ENCODE measurements around the gene PRUNE2.

Gene PRUNE2

DNA sequence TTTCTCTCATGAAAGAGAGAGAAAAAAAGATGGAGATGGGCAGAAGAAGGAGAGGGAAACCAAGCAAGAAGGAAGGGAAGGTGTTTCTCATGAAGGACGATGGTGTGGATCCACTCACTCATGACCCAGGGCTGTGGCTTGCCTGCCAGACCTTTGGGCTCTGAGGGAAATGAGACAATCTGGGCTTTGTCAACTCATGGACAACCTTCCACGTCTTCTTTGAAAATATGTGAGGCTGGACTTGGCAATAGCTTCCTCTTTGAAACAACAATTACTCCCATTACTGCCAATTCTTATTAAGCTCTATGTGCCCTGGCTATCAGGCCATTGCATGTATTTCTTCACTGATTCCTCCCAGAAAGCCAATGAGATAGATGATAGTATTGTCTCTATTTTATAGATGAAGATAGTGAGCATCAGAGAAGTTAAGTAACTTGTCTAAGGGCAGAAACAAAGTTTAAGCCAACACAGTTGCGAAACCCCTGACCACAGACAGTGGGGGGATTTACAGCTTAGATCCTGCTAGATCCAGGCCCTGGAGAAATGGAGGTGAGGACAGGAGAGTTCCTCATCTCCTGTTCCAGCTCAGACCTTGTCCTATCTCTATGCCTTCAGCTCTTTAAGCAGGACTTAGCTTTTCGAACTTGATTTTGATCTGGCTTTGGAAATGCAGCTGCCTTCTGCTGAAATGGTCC lies 314.5 kb downstream of the PRUNE2 start:
- DNase-seq = no peak

DNA sequence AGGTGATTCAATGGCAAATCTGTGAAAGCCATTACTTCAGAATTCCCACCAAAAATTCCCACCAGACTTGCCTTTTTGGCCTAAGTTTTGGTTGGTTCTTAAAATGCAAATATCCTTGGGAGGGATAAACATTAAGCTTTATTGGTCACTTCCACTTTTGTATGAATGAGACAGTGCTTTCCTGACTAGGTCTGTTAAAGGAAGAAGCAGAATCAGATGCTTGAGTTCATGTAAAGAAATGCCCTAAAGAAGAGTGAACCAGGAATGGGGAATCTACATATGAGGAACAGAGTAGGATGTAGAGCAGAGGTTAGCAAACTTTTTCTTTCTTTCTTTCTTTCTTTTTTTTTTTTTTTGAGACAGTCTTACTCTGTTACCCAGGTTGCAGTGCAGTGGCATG lies 317.6 kb downstream of the PRUNE2 start:
- DNase-seq = no peak

DNA sequence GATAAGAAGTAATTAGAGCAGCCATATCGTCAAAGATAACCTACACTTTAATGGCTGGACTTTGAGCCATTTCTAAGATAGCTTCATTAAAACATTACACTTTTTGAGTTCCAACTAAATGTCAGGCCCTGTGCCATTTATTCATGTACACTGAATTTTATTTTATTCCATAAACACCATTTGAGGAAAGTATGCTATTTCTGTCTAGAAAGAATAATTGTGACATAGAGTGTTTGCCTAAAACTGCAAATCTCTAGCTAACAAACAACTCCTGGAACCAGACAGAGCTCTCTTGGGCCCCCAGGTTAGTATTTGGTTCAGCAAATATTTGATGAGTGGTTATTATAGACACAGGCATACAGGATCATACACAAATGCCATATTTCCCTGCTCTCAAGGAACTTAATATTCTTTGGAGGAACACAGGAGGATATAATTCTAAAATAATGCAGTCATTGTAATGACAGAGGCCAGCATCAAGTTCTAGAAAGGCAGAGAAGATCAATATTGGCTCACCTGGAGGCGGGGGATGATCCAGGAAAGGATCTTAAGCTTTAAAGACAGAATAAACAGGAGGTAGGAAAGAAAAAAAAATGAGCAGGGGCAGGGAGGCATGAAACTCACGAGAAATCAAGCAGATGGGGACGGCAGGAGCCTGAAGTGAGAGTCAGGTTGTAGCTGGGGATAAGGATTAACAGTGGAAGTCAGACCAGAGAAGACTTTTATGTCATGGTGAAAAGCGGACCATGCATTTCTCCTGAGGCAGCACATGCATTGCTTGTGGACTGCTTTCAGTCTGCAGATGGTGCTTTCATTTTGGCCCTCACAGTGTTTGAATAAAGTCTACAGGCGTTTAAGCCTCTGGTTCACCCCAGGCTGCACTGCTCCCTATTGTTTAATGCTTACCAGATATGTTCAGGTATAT lies 319.3 kb downstream of the PRUNE2 start:
- DNase-seq = no peak

DNA sequence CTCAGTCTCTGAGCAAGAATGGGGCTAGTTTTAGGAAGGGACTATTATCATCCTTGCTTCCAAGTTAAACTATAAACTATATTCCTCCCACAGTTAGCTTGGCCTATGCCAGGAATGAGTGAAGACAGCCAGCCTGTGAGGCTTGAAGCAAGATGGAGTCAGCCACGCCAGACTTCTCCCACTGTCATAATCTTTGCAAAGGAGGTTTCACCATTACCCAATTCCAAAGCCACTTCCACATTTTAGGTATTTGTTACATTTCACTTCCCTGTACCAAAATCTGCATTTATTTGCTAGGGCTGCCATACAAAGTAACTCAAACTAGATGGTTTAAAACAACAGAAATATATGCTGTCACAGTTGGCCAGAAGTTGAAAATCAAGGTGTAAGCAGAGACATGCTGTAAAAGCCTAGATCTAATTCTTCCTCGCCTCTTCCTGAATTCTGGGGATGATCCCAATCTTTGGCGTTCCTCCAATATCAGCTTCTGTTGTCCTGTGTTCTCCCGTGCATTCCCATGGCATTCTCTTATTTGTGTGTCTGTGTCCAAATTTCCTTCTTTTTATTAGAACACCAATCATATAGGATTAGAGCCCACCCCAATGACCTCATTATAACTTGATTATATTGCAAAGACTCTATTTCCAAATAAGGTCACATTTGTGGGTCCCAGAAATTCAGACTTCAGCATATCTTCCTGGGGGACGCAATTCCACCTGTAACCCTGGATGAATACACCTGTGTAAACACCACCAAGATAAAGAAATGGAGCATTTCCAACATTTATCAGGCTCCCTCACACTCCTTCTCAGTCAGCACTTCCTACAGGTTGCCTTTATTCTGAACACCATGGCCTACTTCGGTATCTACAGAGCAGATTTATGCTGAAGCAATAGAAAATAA lies 320.2 kb downstream of the PRUNE2 start:
- no peak for DNase-seq

DNA sequence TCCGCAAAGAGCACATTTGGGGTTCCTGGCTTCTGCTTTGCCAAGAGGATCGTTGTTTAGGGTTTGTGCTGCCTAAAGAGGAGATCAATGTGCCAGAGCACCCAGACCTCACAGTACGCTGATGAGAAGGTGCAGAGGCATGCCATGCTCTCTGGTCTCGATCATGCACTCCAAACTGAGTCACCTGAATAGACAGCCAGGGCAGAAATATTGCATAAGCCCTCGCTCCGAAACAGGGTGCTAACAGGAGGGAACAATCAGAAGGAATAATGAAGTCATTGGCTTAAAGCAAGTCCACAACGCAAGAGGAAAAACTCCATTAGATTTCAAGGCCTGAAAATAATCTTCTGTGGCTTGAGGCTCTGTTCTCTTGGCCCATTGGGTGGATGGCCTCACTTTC lies 322.7 kb downstream of the PRUNE2 start:
- no peak for DNase-seq

DNA sequence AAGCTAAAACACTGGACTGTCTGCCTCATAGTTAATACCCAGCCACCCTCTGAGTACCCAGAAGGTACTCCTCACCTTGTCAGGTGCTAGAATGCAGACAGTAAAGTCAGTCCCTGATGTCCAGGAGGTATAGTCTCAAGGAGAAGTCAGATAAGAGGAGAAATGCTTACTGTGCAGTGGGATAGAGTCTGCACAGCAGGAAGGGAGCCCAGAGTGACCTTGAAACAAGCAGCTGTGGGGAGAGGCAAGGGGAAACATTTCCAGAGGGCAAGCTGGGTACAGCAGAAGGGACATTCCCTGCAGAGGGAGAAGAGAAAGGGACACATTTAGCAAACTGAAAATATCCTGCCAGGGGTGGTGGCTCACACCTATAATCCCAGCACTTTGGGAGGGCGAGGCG lies 324.2 kb downstream of the PRUNE2 start:
- no peak for DNase-seq

DNA sequence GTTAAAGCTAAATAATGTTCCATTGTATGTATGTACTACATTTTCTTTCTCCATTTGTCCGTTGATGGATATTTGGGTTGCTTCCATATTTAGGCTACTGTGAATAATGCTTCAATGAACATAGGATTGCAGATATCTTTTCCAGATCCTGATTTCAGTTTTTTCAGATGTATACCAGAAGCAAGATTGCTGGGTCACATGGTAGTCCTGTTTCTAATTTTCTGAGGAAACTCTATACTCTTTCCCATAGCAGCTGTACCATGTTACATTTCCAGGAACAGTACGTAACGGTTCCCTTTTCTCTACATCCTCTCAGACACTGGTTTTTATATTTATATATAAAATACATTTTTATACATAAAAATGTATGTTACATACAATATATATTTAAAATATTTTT lies 325.1 kb downstream of the PRUNE2 start:
- DNase-seq = no peak

DNA sequence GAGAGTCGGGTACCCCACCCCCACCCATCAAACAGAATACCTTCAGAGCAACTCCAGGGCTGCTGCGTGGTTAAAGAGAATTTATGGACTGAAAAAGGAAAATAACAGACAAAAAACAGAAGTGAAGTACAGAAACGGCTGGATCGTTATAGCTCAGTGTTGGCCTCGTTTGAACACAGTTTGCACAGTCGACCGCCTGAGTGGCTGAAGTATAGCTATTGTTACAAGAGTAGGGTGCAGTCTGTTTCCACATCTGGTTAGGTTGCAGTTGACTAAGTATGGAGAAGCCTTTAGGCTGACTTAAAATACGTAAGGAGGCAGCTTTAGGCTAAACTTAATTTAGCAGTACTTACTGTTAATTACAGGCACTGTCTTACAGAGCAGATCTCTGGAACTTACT lies 325.7 kb downstream of the PRUNE2 start:
- DNase-seq = no peak

DNA sequence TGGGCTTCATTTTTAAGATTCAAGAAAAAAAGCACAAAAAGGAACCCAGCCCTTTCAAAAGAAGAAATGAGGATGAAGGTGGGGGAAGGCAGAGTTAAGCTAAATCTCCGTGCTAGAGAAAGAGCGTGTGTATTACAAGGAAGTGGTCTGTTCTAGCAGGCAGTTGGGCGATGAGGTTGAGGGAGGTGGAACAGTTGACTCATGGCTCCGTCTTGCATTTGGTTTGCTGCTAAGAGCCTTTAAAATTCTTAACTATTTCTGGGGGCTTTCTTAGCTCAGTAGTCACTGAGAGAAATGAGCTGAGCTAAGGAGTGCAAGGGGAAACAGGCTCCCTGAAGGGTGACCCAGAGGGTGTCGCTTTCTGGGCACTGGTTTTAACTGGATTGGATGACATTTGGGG lies 329.6 kb downstream of the PRUNE2 start:
- DNase-seq = peak; percentile 3 to 37

DNA sequence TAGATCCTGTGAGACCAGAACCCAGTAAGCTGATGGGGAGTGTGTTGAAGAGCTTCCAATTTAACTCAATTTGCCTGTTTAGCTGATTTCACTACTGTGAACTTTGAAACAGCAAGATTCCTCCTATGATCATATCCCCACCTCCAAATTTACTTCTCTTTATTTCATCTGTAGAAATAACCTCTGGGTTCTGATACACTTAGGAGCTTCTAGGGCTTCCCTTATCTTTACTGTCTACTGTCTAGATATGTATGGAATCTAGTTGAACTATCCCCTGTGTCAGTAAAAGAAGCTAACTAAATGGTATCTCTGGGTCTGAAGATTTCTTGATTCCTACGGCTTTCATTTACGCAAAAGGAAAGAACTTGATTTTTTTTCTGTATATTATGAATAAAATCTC lies 330.2 kb downstream of the PRUNE2 start:
- no peak for DNase-seq

DNA sequence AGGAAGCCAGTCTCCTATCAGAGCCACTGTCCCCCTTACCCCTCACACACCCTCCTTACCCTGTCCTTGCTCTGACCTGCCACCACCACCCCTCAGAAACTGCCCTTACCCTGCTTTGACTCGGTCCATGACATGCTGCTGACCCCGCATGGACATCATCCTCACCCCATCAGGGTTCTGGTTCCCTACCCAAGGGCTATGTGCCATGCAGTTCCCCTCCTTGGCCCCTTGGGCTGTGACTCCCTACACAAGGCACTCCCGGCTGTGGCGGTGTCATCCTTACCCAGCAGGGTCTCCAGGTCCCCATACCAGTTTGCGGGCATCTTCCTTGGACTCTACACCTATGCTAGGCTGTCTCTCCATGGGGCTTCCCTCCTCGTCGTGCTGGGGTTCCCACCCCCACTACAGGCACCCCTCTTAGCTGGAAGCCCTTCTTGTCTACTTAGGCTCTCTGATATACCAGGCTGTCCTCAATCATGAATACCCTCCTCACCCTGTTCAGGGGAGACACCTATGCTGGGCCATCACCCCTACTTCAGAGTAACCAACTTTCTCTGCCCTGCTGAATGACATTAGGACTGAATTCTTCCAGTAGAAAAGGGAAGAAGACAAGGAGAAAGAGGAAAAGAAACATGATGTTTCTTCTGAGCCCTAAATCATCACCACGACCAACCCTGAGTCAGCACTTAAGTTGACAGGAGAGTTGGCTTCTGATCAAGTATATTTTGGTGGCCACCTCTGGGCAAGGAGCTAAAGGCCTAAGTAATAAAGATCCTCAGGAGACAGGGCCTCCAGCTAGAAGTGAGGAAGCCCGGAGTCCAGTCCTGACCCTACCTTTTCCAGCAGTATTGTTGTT lies 331.8 kb downstream of the PRUNE2 start:
- DNase-seq = no peak

DNA sequence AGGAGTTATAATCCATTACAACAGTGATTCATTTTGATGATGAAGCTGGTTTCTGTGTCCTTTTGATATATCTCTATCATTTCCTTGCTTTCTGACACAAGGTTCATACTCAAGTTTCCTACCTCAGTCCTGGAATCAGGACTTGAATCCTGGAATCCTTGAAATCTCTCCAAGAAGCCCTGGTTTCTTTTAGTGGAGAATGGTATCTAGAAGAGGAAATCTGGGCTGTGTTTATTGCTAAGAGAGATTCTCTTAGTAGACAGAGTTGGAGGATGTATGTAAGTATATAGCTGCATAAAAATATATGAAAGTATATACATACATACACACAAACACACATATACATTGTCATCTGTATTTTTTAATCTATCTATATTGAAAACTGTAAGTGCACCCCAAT lies 332.5 kb downstream of the PRUNE2 start:
- DNase-seq = no peak

DNA sequence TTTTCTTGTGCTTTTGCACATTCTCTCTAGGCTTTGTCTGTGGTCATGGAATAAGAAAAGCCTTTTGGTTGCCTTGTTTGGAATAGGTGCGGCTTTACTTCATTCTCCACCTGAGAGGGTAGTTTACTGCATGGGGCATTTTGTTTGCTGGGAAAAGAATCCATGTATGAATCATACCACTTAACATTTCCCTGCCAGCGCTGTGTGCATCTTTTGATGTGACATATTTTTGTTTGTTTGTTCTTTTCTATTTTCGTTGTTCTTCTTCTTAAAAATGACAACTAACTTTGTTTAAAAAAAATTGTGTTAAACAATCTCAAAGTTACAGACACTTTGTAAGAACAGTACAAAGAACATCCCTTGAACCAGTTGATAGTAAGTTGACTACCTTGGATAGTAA lies 333.8 kb downstream of the PRUNE2 start:
- no peak for DNase-seq

DNA sequence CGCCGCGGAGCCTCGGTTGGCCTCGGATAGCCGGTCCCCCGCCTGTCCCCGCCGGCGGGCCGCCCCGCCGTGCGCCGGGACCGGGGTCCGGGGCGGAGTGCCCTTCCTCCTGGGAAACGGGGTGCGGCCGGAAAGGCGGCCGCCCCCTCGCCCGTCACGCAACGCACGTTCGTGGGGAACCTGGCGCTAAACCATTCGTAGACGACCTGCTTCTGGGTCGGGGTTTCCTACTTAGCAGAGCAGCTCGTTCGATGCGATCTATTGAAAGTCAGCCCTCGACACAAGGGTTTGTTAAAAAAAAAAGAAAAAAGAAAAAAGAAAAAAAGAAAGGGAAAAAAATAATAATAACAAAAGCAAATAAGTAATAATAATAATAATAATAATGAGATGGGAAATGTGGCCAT lies 334.2 kb downstream of the PRUNE2 start:
- DNase-seq = no peak

DNA sequence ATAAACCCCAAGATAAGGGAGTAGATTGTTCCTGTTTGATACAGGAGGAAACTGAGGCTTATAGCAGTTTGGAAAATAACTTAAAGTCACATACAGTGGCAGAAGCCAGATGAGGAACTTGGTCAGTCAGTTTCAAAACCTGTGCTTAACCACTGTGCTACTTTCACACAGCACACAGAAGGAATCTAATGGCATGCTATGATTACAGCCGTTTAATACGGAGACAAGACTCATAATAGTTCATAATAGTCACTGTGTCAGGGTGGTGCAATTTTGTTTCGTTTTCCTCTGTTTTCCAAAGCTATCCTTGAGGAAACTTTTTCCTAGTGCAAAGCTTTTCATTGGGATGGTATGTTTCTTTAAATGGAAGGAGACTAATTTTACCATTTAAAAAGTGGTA lies 334.6 kb downstream of the PRUNE2 start:
- no peak for DNase-seq

DNA sequence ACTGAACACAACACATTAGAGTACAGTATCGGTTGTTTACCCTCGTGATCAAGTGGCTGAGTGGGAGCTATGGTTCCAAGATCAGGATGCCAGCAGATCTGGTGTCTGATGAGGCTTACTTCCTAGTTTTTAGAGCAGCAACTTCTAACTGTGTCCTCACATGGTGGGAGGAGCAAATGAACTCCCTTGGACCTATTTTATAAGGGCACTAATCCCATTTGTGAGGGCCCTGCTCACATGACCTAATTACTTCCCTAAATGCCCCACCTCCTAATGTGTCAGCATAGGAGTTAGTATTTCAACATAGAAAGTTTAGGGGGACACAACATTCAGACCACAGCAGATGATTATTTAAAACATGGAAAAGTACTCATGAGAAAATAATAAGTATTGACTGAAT lies 335.1 kb downstream of the PRUNE2 start:
- DNase-seq = no peak

DNA sequence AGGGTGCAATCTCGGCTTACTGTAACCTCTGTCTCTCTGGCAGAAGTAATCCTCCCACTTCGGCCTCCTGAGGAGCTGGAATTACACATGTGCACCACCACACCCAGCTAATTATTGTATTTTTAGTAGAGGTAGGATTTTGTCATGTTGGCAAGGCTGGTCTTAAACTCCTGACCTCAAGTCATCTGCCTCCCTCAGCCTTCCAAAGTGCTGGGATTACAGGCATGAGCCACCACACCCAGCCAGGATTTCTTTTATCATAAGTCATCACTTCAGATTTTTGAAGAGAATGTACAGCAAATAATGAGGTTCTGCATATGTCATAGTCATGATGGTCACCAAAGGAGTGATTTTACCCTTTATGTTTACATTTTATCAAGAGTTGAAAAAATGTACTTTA lies 338.8 kb downstream of the PRUNE2 start:
- no peak for DNase-seq

DNA sequence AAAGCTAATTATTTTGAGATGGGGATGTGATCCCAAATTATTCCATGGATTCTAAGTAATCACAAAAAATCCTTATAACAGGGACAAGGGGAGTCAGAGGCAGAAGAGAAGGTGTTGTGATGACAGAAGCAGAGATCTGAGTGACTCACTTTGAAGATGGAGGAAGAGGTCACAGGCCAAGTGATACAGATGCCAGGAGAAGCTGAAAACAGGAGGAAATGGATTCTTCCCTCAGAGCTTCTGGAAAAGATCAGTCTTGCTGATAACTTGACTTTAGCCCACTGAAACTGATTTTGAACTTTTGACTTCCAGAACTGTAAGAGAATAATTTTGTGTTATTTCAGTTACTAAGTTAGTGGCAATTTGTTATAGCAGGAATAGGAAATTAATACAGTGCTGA lies 341.6 kb downstream of the PRUNE2 start:
- DNase-seq = no peak

DNA sequence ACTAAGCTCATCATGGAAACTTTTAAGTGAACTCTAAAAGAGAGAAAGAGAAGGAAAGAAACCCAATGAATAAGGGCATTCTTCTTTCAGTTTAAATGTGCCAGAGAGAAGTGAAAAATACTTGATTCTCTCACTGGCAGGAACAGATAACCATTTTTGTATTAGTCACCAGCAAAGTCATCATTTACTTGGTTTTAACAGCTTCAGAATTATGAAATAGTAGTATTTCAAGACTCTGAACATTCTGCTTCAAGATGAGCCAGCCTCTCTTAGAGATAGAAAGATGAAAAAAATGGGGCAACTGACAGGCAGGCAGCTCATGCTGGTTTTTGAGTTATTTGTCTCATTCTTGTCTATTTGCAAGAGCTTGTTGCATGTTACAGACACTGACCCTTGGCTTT lies 343.4 kb downstream of the PRUNE2 start:
- DNase-seq = no peak

DNA sequence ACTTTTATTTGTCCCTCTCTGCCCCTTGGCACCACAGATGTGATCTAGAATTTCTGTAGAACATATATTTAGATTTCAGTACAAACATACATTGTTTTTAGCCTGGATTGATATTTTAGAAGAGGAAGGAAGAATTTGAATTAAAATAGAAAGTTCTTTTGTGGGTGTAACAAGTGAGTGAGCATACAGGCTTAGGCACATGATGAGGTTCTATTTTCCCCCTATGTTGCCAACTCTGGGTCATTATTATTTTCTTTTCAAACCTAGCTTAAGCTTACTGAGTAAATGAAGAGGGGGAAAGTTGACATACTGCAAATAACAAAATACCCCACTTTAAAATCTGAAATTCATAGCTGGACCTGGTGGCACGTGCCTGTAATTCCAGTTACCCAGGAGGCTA lies 344.0 kb downstream of the PRUNE2 start:
- no peak for DNase-seq

Measured in stimulated activated CD4-positive, alpha-beta T cell treated with anti-CD3 and anti-CD28 coated beads, Interleukin-4, amount 100 ng/mL, for 4 hours (primary cell).